Pons (tissue), 1 donor: ENCODE data around the gene PALB2.

ENCODE experiments used
- DNase-seq: peaks from one replicate; pipeline ENCODE4 v3.0.0-alpha.2; 2016; ENCODE audit warnings: low spot score

The PALB2 gene

DNA sequence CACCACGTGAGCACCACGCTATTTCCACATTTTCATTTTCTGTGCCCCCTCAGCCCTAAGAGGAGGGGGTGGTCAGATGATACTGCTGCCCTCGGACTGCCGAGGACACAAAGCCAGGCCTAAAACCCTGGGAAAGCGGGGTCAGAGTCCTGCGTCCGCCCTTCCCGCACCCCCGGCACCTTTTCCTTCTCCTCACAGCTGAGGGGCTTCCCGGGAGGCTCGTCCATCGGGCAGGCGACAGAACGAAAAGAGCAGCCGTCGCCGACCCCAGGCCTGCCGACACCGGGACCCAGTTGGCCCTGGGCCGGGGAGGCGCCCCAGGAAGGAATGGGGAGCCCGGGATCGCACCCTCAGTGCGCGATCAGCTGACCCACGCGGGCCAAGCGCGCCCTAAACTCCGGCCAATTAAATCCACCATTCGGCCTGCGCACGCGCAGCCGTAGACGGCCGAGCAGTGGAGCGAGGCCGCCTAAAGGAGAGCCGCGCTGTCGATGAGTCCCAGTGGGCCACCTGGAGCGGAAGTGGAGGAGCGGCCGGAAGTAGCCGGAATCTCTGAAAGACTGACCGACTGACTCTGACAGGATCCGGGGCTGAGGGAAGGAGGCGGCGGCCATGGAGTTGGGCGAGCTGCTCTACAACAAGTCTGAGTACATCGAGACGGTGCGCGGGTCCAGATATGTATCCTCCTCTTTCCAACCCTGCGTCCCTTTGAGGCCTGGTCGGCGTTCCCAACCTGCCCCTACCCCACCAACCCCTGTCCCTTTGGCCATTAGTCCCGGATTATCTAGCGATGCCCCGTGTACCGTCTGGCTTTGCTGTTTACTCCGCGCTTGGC, at the start of gene PALB2, which contains the start of gene DCTN5:
Gene PALB2 (minus strand): TSS at position 380 of the 835 bp plus-strand sequence. CDS start 153 bp downstream, at position 227.
Gene DCTN5 (plus strand): TSS at position 536 of the 835 bp plus-strand sequence. CDS start 77 bp downstream, at position 613.
- DNase-seq: peak; percentile 93

- DNase-seq: no peak
Observed at GRCh38 chr16:23689442-23690187, 48.5 kb upstream of the PALB2 start.

DNA sequence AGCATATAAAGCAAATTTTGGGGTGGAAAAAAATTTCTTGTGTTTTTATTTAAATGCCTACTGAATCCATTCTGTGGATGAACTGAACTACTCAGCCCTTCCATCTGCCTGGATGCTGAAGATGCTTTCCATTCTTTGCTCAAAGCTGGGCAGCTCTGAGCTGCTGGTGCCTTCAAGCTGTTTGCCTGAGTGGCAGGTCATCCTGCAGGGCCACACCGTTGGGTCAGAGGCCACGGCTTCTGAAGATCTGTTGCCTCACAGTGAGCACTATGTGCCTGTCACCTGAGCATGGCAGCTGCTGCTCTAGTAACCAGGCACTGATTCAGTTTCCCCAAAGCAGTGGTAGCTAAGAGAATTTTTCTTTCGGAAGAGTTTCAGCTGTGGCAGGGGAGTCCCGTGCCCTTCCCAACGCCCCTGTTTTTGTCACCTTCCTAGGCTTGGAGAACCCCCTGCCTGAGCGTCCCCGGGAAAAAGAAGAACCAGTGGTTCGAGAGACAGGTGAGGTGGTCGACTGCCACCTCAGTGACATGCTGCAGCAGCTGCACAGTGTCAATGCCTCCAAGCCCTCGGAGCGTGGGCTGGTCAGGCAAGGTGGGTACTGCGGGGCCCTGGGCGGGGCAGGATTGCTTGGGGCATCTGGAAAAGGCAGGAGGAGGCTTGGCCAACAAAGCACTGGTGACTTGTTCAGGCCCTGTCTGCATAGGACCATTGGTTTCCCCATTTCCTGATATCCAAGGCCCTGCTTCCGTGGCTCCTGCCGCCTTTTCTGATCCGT, 46.1 kb upstream of the PALB2 start:
- no peak for DNase-seq

GRCh38 chr16:23683487-23683886, 42.4 kb upstream of the PALB2 start:
- DNase-seq: no peak

GRCh38 chr16:23682181-23682580, 41.1 kb upstream of the PALB2 start:
- no peak for DNase-seq

- no peak for DNase-seq
Observed at GRCh38 chr16:23679986-23680336, 38.9 kb upstream of the PALB2 start.

- no peak for DNase-seq
Observed at GRCh38 chr16:23679274-23679985, 38.3 kb upstream of the PALB2 start.

DNA sequence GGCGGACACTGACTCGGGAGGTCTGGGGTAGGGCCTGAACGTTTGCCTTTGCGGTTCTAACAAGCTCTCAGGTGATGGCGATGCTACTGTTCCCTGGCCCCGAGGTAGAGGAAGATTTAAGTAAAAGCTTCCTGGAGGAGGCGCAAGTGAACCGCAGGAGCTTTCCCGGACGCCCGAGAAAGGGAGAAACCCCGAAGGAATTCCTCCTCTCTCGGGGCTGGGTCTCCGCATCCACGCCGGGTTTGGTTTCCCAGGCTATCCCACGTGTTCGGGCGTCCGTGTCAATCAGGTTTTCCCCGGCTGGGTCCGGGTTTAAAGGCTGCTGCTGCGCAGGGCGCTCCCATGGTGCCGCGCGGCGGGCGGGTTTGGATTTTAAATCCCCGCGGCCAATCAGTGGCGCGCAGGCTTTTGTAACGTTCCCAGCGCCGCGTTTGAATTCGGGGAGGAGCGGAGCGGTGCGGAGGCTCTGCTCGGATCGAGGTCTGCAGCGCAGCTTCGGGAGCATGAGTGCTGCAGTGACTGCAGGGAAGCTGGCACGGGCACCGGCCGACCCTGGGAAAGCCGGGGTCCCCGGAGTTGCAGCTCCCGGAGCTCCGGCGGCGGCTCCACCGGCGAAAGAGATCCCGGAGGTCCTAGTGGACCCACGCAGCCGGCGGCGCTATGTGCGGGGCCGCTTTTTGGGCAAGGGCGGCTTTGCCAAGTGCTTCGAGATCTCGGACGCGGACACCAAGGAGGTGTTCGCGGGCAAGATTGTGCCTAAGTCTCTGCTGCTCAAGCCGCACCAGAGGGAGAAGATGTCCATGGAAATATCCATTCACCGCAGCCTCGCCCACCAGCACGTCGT, 37.5 kb upstream of the PALB2 start, which contains the start of gene PLK1:
Gene PLK1 (plus strand): TSS at position 460 of the 844 bp plus-strand sequence. CDS start 44 bp downstream, at position 504.
- DNase-seq: peak; percentile 33

DNA sequence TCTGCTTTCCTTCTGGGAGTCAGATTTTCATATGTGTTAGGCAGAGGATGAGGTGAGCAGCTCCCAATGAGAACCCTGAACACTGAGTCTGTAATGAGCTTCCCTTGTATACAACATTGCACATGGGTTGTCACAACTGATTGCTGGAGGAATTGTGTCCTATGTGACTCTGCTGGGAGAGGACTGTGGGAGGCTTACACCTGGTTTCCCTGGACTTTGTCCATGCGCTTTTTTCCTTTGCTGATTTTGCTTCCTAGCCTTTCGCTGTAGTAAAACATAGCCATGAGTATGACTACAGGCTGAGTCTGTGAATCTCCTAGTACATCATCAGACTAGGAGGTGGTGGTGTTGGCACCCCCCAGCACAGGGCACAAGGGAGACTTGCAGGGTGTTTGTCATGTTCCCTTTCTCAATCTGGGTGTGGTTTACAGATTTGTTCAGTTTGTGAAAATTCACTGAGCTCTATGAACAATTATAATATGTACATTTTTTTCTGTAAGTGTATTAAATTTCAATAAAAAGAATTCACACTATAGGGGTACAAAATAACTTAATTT, 35.9 kb upstream of the PALB2 start:
- DNase-seq: no peak

DNA sequence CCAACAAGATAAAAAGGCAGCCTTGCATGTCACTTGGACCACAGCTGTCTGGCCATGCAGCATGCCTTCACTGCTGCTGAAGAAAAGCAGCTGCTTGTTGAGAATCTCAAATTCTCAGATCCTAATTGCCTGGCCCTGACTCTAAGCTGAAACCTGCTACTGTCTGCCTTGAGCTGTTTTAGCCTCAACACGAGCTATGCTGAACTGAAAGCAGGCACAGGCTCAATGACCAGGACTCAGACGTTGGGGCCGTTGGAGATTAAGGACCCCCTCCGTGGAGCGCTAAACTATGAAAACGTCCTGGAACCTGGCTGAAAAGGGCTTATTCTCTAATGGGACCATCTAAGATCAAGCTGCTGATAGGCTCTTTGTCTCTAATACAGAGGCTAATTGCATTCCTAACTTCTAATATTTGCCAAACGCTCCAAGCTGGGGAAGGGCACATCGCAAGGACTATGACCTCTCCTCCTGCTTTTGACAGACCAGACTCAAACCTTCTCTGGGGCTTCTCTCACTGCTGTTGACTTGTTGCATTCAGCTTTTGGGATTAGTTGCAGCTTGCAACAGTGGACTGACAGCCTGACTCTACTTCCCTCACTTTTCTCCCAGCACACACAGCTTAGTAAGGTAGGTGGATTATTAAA, 33.0 kb upstream of the PALB2 start:
- no peak for DNase-seq

- no peak for DNase-seq
Observed at GRCh38 chr16:23670137-23670776, 29.1 kb upstream of the PALB2 start.

DNA sequence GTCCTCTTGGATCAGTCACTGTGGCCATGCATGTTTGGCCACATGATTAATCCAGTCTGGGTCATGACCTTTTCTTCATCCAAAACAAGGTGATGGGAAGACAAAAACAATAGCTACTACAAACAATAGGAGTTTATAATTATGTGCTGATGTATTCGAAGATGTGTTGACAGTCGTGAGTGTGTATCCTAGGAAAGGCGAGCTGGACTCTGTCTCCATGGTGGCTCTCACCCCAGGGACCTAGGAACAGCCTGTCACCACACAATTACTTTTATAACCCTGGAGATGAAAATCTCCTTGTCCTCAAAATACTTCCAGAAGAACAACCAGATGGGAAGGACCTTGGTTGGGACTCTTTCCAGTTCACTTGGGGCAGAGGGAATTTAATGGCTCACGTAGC, 27.8 kb upstream of the PALB2 start:
- no peak for DNase-seq

GRCh38 chr16:23668225-23668624, 27.1 kb upstream of the PALB2 start:
- no peak for DNase-seq

- no peak for DNase-seq
Observed at GRCh38 chr16:23667355-23667659, 26.2 kb upstream of the PALB2 start.

- DNase-seq: no peak
Observed at GRCh38 chr16:23666571-23667354, 25.7 kb upstream of the PALB2 start.

DNA sequence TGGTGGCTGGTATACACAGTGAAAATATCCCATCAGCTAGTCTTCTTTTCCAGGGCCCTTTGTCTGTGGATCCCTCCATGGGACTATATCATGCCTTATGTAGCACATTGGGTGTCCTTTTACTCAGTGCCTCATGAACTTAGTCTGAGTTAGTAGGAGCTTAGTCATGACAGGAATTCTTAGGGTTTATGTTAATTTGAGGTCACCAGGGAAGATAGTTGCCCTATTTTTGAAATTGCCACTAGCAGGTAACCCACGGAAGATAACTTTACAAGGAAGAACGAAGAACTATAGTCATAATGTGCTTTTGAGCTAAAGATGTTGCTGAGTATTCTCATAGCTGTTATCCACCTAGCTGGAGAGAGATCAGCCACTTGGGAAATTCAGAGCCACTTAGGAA, 22.8 kb upstream of the PALB2 start:
- DNase-seq: no peak

DNA sequence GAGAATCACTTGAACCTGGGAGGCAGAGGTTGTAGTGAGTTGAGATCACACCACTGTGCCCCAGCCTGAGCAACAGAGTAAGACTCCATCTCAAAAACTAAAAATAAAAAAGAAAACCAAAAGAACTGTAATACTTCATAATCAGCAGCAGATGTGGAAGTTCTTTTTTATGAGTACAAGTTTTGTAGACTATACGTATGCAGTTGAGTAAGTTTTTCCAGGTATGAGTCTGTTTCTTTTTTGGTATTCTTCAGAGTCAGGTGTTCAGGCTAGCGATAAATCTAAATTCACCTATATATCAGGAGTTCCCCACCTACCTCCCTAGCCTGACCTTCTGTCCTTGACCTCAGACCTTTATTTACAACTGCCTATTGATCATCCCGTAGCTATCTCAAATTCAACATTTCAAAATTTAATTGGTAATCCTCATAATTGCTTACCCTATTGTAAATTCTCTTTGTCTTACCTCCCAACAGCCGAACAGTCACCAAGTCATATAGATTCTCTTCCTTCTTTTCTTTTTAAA, 10.9 kb upstream of the PALB2 start:
- no peak for DNase-seq

- DNase-seq: peak; percentile 13
Observed at GRCh38 chr16:23650674-23651416, 9.7 kb upstream of the PALB2 start.
